ENCODE measurements around the gene ERLEC1.

- TF ChIP-seq CTCF (IDR thresholded peaks at IDR 0.05): no peak
- TF ChIP-seq POLR2AphosphoS5 (IDR thresholded peaks at IDR 0.05; ENCODE audit: insufficient read depth in 1 of 2, low read depth in 1 of 2): no peak
- no peak for TF ChIP-seq POLR2A (IDR thresholded peaks at IDR 0.05)
Observed at GRCh38 chr2:53856272-53856671, 69.4 kb downstream of the ERLEC1 start.

All from vagina (tissue), 2 donors.